ENCODE results near the gene LIPA. TPM values are rescaled to one million over a fixed set of nuclear protein-coding genes. Genes with fewer than 3 reads are reported as not detected.

The LIPA gene
- 41.1 to 60.3 TPM (median 48.1 TPM) in 5 replicates for total RNA-seq (2022; extraction: Qiagen RNA extraction; ENCODE audit: low read depth)

DNA sequence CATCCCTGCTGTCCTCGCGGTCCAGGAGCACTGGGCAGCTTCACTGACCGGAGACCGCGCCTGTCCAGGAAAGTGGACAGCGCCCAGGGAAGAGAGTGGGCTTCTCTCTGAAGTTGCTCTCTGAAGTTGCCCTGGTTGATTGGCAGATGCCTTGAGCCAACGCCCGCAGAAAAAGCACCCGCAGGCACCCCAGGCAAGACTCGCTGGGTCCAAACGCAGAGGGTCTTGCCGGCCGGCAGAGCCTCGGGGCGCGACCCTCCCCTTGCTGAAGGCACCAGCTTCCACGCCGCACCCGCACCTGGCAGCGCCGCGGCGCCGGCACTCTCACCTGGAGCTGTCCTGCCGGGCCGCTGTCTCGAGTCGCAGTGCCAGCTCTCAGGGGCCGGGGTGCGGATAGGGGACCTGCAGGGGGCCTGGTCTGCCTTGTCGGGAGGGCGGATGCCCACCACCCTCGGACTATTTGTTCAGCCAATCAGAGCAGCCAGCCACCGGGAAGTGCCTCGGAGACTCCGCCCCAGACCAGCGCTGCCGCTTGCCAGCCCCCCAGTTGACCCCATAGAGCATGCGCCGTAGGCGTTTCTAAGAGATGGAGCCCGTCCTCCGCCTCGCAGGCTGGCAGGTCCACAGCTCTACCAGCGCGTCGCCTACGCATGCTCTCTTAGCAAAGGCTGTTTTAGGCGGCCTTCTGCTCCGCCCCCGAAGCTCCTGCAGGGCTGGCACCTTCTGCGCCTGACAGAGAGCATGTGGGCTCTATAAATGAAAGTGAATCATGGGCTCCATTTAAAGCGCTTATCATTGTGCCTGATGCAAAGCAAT lies at the start of gene LIPA:
LIPA (minus strand) TSS at position 367 of the 816 bp plus-strand sequence. CDS start 4,127 bp downstream, outside the sequence.

DNA sequence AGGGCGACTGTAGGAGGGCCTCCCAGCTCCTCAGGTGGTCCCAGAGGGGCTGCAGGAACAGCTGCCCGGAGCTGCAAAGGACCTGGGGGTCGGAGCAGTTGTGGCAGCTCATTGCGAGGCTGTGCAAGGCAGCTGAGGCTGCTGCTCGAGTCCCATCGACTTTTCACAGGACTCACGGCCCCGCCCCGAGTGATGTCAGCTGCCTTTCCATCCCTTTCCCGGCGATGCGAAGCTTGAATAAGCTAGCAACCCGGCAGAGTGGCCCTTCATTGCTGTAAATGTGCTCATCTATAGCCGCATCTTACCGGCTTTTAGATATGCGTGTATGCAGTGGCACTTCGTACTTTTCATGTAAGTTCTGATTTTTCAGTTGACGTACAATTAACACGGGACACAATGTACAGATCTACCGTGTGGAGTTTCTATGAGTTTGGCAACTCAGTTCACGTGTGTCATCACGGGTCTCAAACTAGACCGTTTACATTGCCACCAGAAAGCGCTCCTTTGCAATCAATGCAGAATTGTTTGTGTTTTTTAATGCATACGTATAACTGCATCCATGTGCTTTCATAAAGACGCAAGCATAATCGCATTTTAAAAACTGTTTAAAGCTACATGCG lies 44.3 kb downstream of the LIPA start, which contains the start of gene CH25H:
CH25H (minus strand) TSS at position 137 of the 620 bp plus-strand sequence; CDS start at position 112, 25 bp downstream.

Other genes with a start within 250 kb of the LIPA start
- 0.03 to 0.13 TPM (median 0.09 TPM) in 3 of 5 replicates, not detected in the others for gene CH25H, start 44.5 kb downstream of the LIPA start, total RNA-seq (2022; extraction: Qiagen RNA extraction; ENCODE audit: low read depth)
- 2.3 to 4.9 TPM (median 3.1 TPM) in 5 replicates for gene IFIT2, start 50.3 kb upstream of the LIPA start, total RNA-seq (2022; extraction: Qiagen RNA extraction; ENCODE audit: low read depth)
- 5.0 to 7.7 TPM (median 5.9 TPM) in 5 replicates for gene IFIT3, start 76.2 kb upstream of the LIPA start, total RNA-seq (2022; extraction: Qiagen RNA extraction; ENCODE audit: low read depth)
- gene IFIT1B, start 126.3 kb upstream of the LIPA start, total RNA-seq (2022; extraction: Qiagen RNA extraction; ENCODE audit: low read depth), result not detected in 5 replicates
- gene IFIT1, start 140.8 kb upstream of the LIPA start, total RNA-seq (2022; extraction: Qiagen RNA extraction; ENCODE audit: low read depth), result 4.4 to 7.2 TPM (median 6.0 TPM) in 5 replicates
- gene IFIT5, start 162.8 kb upstream of the LIPA start, total RNA-seq (2022; extraction: Qiagen RNA extraction; ENCODE audit: low read depth), result 7.3 to 11.1 TPM (median 7.9 TPM) in 5 replicates